ENCODE data around the gene RAD51B.
A peak's percentile ranks its signal among the peaks of the same experiment; 100 is the strongest.

The RAD51B gene

GRCh38 chr14:67927244-67927643 lies 107.7 kb downstream of the RAD51B start:
- Histone ChIP-seq H3K4me3 (ENCODE audit: low read depth in 1 of 2, low read length in 2 of 2) (no peak overlapping the region), H3K27ac (ENCODE audit: low read depth, low read length) (no peak overlapping the region), H3K4me1 (ENCODE audit: control insufficient read depth in 1 of 2, insufficient read depth in 2 of 2, low read length in 2 of 2) (no peaks in the 10 kb centered on the region), H3K9me3 (ENCODE audit: control insufficient read depth in 1 of 2, low read length in 2 of 2) (peaks cover 0 to 9% of the 10 kb centered on the region in 2 donors), H3K27me3 (ENCODE audit: control insufficient read depth in 1 of 2, insufficient read depth in 2 of 2, low read length in 2 of 2) (no peaks in the 10 kb centered on the region), H3K9ac (ENCODE audit: low read depth in 1 of 2, low read length in 2 of 2) (no peak overlapping the region), H3K36me3 (ENCODE audit: control insufficient read depth in 1 of 2, insufficient read depth in 2 of 2, low read length in 2 of 2) (no peaks in the 10 kb centered on the region)

DNA sequence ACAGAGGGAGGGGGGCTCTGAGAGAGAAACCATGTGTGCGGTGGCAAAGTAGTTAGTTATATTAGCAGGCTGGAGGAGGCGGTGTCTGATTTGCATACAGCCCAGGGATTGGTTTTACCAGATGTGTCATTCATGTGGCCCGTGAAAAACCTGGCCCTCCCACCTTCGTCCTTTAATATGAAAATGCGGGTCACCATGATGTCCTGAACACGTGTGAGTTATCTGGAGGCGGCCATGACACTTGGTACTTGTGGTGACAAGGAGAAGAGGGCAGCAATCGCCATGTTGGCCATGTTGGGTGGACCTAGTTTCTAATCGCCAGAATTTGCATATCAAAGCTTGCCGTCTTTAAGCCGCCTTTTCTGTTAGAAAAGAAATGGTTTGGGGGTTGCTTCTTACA lies 108.8 kb downstream of the RAD51B start:
- Histone ChIP-seq H3K4me3 (ENCODE audit: low read depth in 1 of 2, low read length in 2 of 2) (no peak overlapping the region), H3K9ac (ENCODE audit: low read depth in 1 of 2, low read length in 2 of 2) (no peak overlapping the region), H3K27ac (ENCODE audit: low read depth, low read length) (no peak overlapping the region), H3K9me3 (ENCODE audit: control insufficient read depth in 1 of 2, low read length in 2 of 2) (peaks cover 0 to 9% of the 10 kb centered on the region in 2 donors), H3K27me3 (ENCODE audit: control insufficient read depth in 1 of 2, insufficient read depth in 2 of 2, low read length in 2 of 2) (no peaks in the 10 kb centered on the region), H3K4me1 (ENCODE audit: control insufficient read depth in 1 of 2, insufficient read depth in 2 of 2, low read length in 2 of 2) (no peaks in the 10 kb centered on the region), H3K36me3 (ENCODE audit: control insufficient read depth in 1 of 2, insufficient read depth in 2 of 2, low read length in 2 of 2) (no peaks in the 10 kb centered on the region)

- no peak overlapping the region for H3K4me3 ChIP-seq (ENCODE audit: low read depth in 1 of 2, low read length in 2 of 2)
- peaks cover 0 to 9% of the 10 kb centered on the region in 2 donors for H3K9me3 ChIP-seq (ENCODE audit: control insufficient read depth in 1 of 2, low read length in 2 of 2)
- peaks cover 0 to 7% of the 10 kb centered on the region in 2 donors for H3K4me1 ChIP-seq (ENCODE audit: control insufficient read depth in 1 of 2, insufficient read depth in 2 of 2, low read length in 2 of 2)
- no peaks in the 10 kb centered on the region for H3K36me3 ChIP-seq (ENCODE audit: control insufficient read depth in 1 of 2, insufficient read depth in 2 of 2, low read length in 2 of 2)
- H3K9ac ChIP-seq (ENCODE audit: low read depth in 1 of 2, low read length in 2 of 2): no peak overlapping the region
- H3K27me3 ChIP-seq (ENCODE audit: control insufficient read depth in 1 of 2, insufficient read depth in 2 of 2, low read length in 2 of 2): no peaks in the 10 kb centered on the region
- no peak overlapping the region for H3K27ac ChIP-seq (ENCODE audit: low read depth, low read length)
These were observed 113.2 kb downstream of the RAD51B start for GRCh38 chr14:67932708-67933246.

DNA sequence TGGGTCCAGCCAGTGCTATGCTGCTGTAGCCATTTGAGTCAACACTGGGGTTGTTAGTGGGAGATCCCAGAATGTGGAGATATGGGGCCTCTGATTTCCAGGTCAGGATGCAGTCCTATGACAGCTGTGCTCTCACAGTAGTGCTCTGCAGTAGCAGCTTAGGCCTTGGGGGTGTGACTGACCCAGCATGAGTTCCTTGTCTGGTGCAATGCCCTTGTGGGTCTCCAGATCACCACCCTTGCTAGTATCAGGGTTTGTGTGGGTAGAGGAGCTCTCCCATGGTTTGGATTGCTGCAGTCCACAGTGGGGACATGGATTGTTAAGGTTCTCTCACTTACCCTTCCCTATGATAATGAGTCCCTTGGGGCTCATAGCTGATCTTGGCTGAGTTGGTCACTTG lies 113.7 kb downstream of the RAD51B start:
- H3K27me3 ChIP-seq (ENCODE audit: control insufficient read depth in 1 of 2, insufficient read depth in 2 of 2, low read length in 2 of 2): no peaks in the 10 kb centered on the region
- H3K4me3 ChIP-seq (ENCODE audit: low read depth in 1 of 2, low read length in 2 of 2): no peak overlapping the region
- H3K9ac ChIP-seq (ENCODE audit: low read depth in 1 of 2, low read length in 2 of 2): no peak overlapping the region
- no peaks in the 10 kb centered on the region for H3K36me3 ChIP-seq (ENCODE audit: control insufficient read depth in 1 of 2, insufficient read depth in 2 of 2, low read length in 2 of 2)
- H3K27ac ChIP-seq (ENCODE audit: low read depth, low read length): no peak overlapping the region
- H3K9me3 ChIP-seq (ENCODE audit: control insufficient read depth in 1 of 2, low read length in 2 of 2): peaks cover 0 to 9% of the 10 kb centered on the region in 2 donors
- peaks cover 0 to 7% of the 10 kb centered on the region in 2 donors for H3K4me1 ChIP-seq (ENCODE audit: control insufficient read depth in 1 of 2, insufficient read depth in 2 of 2, low read length in 2 of 2)

GRCh38 chr14:67934087-67934486 lies 114.5 kb downstream of the RAD51B start:
- no peak overlapping the region for H3K9ac ChIP-seq (ENCODE audit: low read depth in 1 of 2, low read length in 2 of 2)
- H3K27ac ChIP-seq (ENCODE audit: low read depth, low read length): no peak overlapping the region
- H3K4me1 ChIP-seq (ENCODE audit: control insufficient read depth in 1 of 2, insufficient read depth in 2 of 2, low read length in 2 of 2): peaks cover 0 to 7% of the 10 kb centered on the region in 2 donors
- H3K27me3 ChIP-seq (ENCODE audit: control insufficient read depth in 1 of 2, insufficient read depth in 2 of 2, low read length in 2 of 2): no peaks in the 10 kb centered on the region
- H3K4me3 ChIP-seq (ENCODE audit: low read depth in 1 of 2, low read length in 2 of 2): no peak overlapping the region
- H3K36me3 ChIP-seq (ENCODE audit: control insufficient read depth in 1 of 2, insufficient read depth in 2 of 2, low read length in 2 of 2): no peaks in the 10 kb centered on the region
- H3K9me3 ChIP-seq (ENCODE audit: control insufficient read depth in 1 of 2, low read length in 2 of 2): peaks cover 0 to 9% of the 10 kb centered on the region in 2 donors

- H3K27ac ChIP-seq (ENCODE audit: low read depth, low read length): no peak overlapping the region
- no peak overlapping the region for H3K9ac ChIP-seq (ENCODE audit: low read depth in 1 of 2, low read length in 2 of 2)
- peaks cover 0 to 7% of the 10 kb centered on the region in 2 donors for H3K4me1 ChIP-seq (ENCODE audit: control insufficient read depth in 1 of 2, insufficient read depth in 2 of 2, low read length in 2 of 2)
These were observed 115.3 kb downstream of the RAD51B start for GRCh38 chr14:67934862-67935261.

GRCh38 chr14:67935371-67935770 lies 115.8 kb downstream of the RAD51B start:
- Histone ChIP-seq H3K36me3 (ENCODE audit: control insufficient read depth in 1 of 2, insufficient read depth in 2 of 2, low read length in 2 of 2) (no peaks in the 10 kb centered on the region), H3K4me3 (ENCODE audit: low read depth in 1 of 2, low read length in 2 of 2) (no peak overlapping the region), H3K27ac (ENCODE audit: low read depth, low read length) (no peak overlapping the region), H3K27me3 (ENCODE audit: control insufficient read depth in 1 of 2, insufficient read depth in 2 of 2, low read length in 2 of 2) (no peaks in the 10 kb centered on the region), H3K4me1 (ENCODE audit: control insufficient read depth in 1 of 2, insufficient read depth in 2 of 2, low read length in 2 of 2) (peaks cover 0 to 8% of the 10 kb centered on the region in 2 donors), H3K9me3 (ENCODE audit: control insufficient read depth in 1 of 2, low read length in 2 of 2) (peaks cover 0 to 2% of the 10 kb centered on the region in 2 donors), H3K9ac (ENCODE audit: low read depth in 1 of 2, low read length in 2 of 2) (no peak overlapping the region)

More at GRCh38 chr14:67934862-67935261, 115.3 kb downstream of the RAD51B start:
- Histone ChIP-seq H3K9me3 (ENCODE audit: control insufficient read depth in 1 of 2, low read length in 2 of 2) (peaks cover 0 to 8% of the 10 kb centered on the region in 2 donors), H3K27me3 (ENCODE audit: control insufficient read depth in 1 of 2, insufficient read depth in 2 of 2, low read length in 2 of 2) (no peaks in the 10 kb centered on the region), H3K4me3 (ENCODE audit: low read depth in 1 of 2, low read length in 2 of 2) (no peak overlapping the region), H3K36me3 (ENCODE audit: control insufficient read depth in 1 of 2, insufficient read depth in 2 of 2, low read length in 2 of 2) (no peaks in the 10 kb centered on the region)

- Histone ChIP-seq H3K4me3 (ENCODE audit: low read depth in 1 of 2, low read length in 2 of 2) (no peak overlapping the region), H3K27ac (ENCODE audit: low read depth, low read length) (no peak overlapping the region), H3K4me1 (ENCODE audit: control insufficient read depth in 1 of 2, insufficient read depth in 2 of 2, low read length in 2 of 2) (peaks cover 7 to 32% of the 10 kb centered on the region in 2 donors), H3K36me3 (ENCODE audit: control insufficient read depth in 1 of 2, insufficient read depth in 2 of 2, low read length in 2 of 2) (no peaks in the 10 kb centered on the region), H3K9ac (ENCODE audit: low read depth in 1 of 2, low read length in 2 of 2) (no peak overlapping the region), H3K27me3 (ENCODE audit: control insufficient read depth in 1 of 2, insufficient read depth in 2 of 2, low read length in 2 of 2) (no peaks in the 10 kb centered on the region), H3K9me3 (ENCODE audit: control insufficient read depth in 1 of 2, low read length in 2 of 2) (no peaks in the 10 kb centered on the region)
These were observed 118.5 kb downstream of the RAD51B start for GRCh38 chr14:67938071-67938470.

DNA sequence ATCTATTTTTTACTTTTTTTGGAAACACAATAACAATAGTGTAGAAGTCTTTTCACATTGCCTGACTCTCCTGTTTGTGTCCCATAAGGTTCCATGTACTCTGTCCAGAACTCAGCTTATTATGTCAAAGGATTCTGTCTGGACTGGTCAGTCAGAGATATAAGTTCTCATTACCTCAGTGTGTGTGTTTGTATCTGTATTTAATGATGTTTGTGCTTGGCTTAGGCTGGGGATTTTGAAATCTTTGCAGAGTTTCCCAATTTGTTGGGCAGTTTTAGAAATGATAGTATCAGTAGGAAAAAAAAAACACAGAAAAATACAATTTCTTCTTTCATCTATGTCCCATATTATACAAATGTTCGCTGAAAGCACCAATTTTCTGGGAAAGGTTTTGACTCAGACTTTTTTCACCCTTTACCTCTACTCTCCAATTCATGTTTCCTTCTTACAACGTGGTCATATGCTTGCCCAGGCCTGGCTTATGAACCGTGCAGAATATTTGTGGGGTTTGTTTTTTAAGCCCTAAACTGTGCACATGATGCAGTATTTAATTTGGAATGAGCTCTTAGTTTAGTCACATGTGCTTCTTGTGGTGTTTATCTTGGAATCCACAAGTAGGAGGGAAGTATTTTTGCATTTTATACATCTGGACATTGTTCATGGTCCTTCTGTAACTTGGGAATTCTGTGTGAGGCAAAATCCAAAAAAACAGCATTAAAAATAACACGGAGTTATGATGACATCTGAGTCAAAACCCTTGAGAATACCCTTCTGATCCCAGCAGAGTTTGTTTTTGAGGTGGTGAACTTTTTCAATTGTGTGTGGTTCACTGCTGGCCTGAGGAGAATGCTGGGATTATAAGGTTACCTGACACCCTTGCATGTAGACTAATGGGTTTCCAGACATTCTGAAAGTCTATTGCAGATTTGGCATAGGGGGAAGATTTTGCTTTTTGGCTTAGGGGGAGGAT lies 121.2 kb downstream of the RAD51B start:
- no peaks in the 10 kb centered on the region for H3K27me3 ChIP-seq (ENCODE audit: control insufficient read depth in 1 of 2, insufficient read depth in 2 of 2, low read length in 2 of 2)
- H3K4me1 ChIP-seq (ENCODE audit: control insufficient read depth in 1 of 2, insufficient read depth in 2 of 2, low read length in 2 of 2): peaks cover 19 to 46% of the 10 kb centered on the region in 2 donors
- H3K9ac ChIP-seq (ENCODE audit: low read depth in 1 of 2, low read length in 2 of 2): peak overlapping the region in 1 of 2 donors; percentile 36
- no peaks in the 10 kb centered on the region for H3K36me3 ChIP-seq (ENCODE audit: control insufficient read depth in 1 of 2, insufficient read depth in 2 of 2, low read length in 2 of 2)
- peak overlapping the region; percentile 33 for H3K27ac ChIP-seq (ENCODE audit: low read depth, low read length)
- H3K4me3 ChIP-seq (ENCODE audit: low read depth in 1 of 2, low read length in 2 of 2): no peak overlapping the region
- no peaks in the 10 kb centered on the region for H3K9me3 ChIP-seq (ENCODE audit: control insufficient read depth in 1 of 2, low read length in 2 of 2)

- no peaks in the 10 kb centered on the region for H3K36me3 ChIP-seq (ENCODE audit: control insufficient read depth in 1 of 2, insufficient read depth in 2 of 2, low read length in 2 of 2)
- H3K27ac ChIP-seq (ENCODE audit: low read depth, low read length): peak overlapping the region; percentile 33
- no peak overlapping the region for H3K4me3 ChIP-seq (ENCODE audit: low read depth in 1 of 2, low read length in 2 of 2)
- no peaks in the 10 kb centered on the region for H3K9me3 ChIP-seq (ENCODE audit: control insufficient read depth in 1 of 2, low read length in 2 of 2)
- H3K4me1 ChIP-seq (ENCODE audit: control insufficient read depth in 1 of 2, insufficient read depth in 2 of 2, low read length in 2 of 2): peaks cover 19 to 46% of the 10 kb centered on the region in 2 donors
- peak overlapping the region; percentile 3 to 36 for H3K9ac ChIP-seq (ENCODE audit: low read depth in 1 of 2, low read length in 2 of 2)
- no peaks in the 10 kb centered on the region for H3K27me3 ChIP-seq (ENCODE audit: control insufficient read depth in 1 of 2, insufficient read depth in 2 of 2, low read length in 2 of 2)
These were observed 122.0 kb downstream of the RAD51B start for GRCh38 chr14:67941456-67942018.
